Neural progenitor cell (in vitro differentiated cells): Measurements from ENCODE around the gene LIAS. TPM values are rescaled to one million over a fixed set of nuclear protein-coding genes. Genes with fewer than 3 reads are reported as not detected.
A peak's percentile ranks its signal among the peaks of the same experiment; 100 is the strongest.

ENCODE experiments used
- DNase-seq: peaks from one replicate; pipeline ENCODE4 v3.0.0-alpha.2; 2016; ENCODE audit warnings: low spot score
- H2AFZ ChIP-seq: fragments of 200-600 bp; sonication (generic); replicated peaks from 2 replicates; pipeline ENCODE4 v1.6.1; 2016; ENCODE audit warnings: antibody characterized with exemption
- H3F3A ChIP-seq: fragments of 200-600 bp; sonication (generic); 2 replicates; pipeline ENCODE4 v1.6.1; 2016; ENCODE audit warnings: antibody characterized with exemption, low read depth
- H3K27ac ChIP-seq: fragments of 200-600 bp; sonication (generic); 2 replicates; pipeline ENCODE4 v1.5.1; 2016; ENCODE audit warnings: mild to moderate bottlenecking
- H3K27me3 ChIP-seq: fragments of 200-600 bp; sonication (generic); 2 replicates; pipeline ENCODE4 v1.6.1; 2016; ENCODE audit warnings: mild to moderate bottlenecking, moderate library complexity
- H3K36me3 ChIP-seq: fragments of 200-600 bp; sonication (generic); 2 replicates; pipeline ENCODE4 v1.5.1; 2016
- H3K4me1 ChIP-seq: fragments of 200-600 bp; sonication (generic); 2 replicates; pipeline ENCODE4 v1.6.1; 2016; ENCODE audit warnings: mixed run types
- H3K4me2 ChIP-seq: fragments of 200-600 bp; sonication (generic); 2 replicates; pipeline ENCODE4 v1.6.1; 2016
- H3K4me3 ChIP-seq: fragments of 200-600 bp; sonication (generic); 2 replicates; pipeline ENCODE4 v1.5.1; 2016
- H3K79me2 ChIP-seq: fragments of 200-600 bp; sonication (generic); 2 replicates; pipeline ENCODE4 v1.6.1; 2016; ENCODE audit warnings: low read depth
- H3K9ac ChIP-seq: fragments of 200-600 bp; sonication (generic); 2 replicates; pipeline ENCODE4 v1.6.1; 2016
- H3K9me3 ChIP-seq: fragments of 200-600 bp; sonication (generic); 2 replicates; pipeline ENCODE4 v1.5.1; 2016; ENCODE audit warnings: low read depth
- H4K20me1 ChIP-seq: fragments of 200-600 bp; sonication (generic); 2 replicates; pipeline ENCODE4 v1.6.1; 2016; ENCODE audit warnings: low read depth
- H3K27ac Mint-ChIP-seq: 3 replicates; pipeline ENCODE4 v1.8.0; 2021; ENCODE audit warnings: mixed read lengths
- H3K27me3 Mint-ChIP-seq: 2 replicates; pipeline ENCODE4 v1.8.0; 2022; ENCODE audit warnings: low read depth, mild to moderate bottlenecking, inconsistent platforms, moderate library complexity, mixed read lengths; ENCODE audit not compliant: insufficient read depth
- H3K36me3 Mint-ChIP-seq: 3 replicates; pipeline ENCODE4 v1.8.0; 2021; ENCODE audit warnings: mixed read lengths
- H3K4me1 Mint-ChIP-seq: 3 replicates; pipeline ENCODE4 v1.8.0; 2021; ENCODE audit warnings: mixed read lengths
- H3K4me3 Mint-ChIP-seq: 3 replicates; pipeline ENCODE4 v1.8.0; 2021; ENCODE audit warnings: mild to moderate bottlenecking, moderate library complexity, mixed read lengths
- H3K9me3 Mint-ChIP-seq: 3 replicates; pipeline ENCODE4 v1.8.0; 2020; ENCODE audit warnings: mixed read lengths
- EZH2 ChIP-seq: fragments of 200-600 bp; sonication (generic); IDR thresholded peaks from 2 replicates; pipeline ENCODE4 v1.6.1; 2017; ENCODE audit warnings: antibody characterized with exemption, mild to moderate bottlenecking, moderate library complexity
- EZH2phosphoT487 ChIP-seq: fragments of 200-600 bp; sonication (generic); IDR thresholded peaks from 2 replicates; pipeline ENCODE4 v1.6.1; 2017; ENCODE audit warnings: antibody characterized with exemption
- total RNA-seq: library from RNA; depleted of rRNA; stranded (reverse); fragments of >200 nt; gene quantifications from 2 replicates; pipeline ENCODE4 v1.2.3, GENCODE V29; 2015; ENCODE audit warnings: low replicate concordance
- TF ChIP-seq, protein P1 (sequence below): fragments of 200-600 bp; sonication (generic); IDR thresholded peaks from 2 replicates; pipeline ENCODE4 v1.5.1; 2017; ENCODE audit warnings: antibody characterized with exemption, mild to moderate bottlenecking

LIAS gene
- total RNA-seq, 1 donor from 2014 or later: 30.5 TPM

DNA sequence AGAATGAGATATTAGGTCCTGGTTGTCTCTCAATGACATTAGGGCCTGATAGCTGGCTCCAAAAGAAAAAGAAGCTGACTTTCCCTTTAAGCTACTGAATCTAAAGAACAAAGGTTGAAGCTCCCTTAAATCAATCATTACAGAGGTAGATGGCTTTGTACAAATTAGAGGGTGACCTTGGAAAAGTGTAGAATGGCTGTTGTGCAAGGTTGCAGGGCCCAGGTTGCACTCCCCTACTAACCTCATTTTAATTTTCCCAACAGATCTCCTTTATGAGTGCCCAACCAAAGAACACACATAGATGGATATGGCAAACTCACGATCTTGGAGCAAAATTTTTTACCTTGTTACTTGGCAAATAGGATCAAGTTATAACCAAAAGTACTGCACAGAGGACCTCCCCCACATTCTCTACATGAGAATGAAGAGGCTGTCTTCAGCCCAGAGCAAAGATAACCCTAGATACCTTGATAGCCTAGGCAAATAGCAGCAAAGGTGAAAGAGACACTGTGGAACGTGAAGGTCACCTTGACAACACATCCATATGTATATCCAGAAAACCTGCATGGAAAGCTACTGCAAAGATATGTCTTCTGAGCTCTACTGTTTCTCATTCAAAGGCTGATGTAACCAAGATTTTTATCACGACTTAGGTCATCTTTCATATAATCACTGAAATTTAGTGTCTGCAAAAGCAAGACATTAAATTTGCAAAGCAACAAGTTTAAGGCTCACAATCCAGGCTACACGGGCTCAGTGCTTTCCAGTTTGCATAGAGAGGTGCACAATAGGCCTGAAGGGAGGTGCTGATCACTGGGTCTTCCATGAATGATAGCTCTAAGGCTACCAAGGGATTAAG lies 29.2 kb upstream of the LIAS start:
- DNase-seq: peak; percentile 25
- Mint-ChIP-seq H3K27me3 (peaks cover 3% of the 10 kb centered on the region), H3K4me3 (no peak overlapping the region)

DNA sequence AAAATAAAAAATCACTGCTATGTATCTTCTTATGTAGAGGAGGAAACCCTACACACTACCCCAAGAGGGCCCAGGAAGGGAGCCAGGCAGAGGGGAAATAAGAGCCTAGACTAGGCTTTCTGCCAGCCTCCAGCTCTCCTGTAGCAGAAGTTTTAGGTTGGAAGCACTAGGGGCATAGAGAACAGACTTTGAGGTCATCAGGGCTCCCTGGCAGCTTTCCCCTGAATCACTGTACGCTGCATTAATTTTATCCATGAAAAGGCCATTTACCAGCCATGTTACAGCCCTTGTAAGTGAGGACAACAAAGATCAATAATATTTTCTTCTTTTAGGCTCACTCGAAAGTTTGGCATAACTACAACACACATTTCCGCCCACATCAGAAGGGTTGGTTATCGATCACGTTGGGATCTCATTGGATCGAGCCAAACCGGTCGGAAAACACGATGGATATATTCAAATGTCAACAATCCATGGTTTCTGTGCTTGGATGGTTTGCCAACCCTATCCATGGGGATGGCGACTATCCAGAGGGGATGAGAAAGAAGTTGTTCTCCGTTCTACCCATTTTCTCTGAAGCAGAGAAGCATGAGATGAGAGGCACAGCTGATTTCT lies 24.9 kb upstream of the LIAS start:
- Mint-ChIP-seq H3K9me3 (no peaks in the 10 kb centered on the region), H3K27me3 (peaks cover 3% of the 10 kb centered on the region)

More for the DNA sequence above, 29.2 kb upstream of the LIAS start:
- H3K79me2 ChIP-seq: no peaks in the 10 kb centered on the region
- TF ChIP-seq EZH2 (no peak), EZH2phosphoT487 (no peak)
- TF ChIP-seq, protein P1, sequence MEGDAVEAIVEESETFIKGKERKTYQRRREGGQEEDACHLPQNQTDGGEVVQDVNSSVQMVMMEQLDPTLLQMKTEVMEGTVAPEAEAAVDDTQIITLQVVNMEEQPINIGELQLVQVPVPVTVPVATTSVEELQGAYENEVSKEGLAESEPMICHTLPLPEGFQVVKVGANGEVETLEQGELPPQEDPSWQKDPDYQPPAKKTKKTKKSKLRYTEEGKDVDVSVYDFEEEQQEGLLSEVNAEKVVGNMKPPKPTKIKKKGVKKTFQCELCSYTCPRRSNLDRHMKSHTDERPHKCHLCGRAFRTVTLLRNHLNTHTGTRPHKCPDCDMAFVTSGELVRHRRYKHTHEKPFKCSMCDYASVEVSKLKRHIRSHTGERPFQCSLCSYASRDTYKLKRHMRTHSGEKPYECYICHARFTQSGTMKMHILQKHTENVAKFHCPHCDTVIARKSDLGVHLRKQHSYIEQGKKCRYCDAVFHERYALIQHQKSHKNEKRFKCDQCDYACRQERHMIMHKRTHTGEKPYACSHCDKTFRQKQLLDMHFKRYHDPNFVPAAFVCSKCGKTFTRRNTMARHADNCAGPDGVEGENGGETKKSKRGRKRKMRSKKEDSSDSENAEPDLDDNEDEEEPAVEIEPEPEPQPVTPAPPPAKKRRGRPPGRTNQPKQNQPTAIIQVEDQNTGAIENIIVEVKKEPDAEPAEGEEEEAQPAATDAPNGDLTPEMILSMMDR: no peak
- no peaks in the 10 kb centered on the region for H3K9me3 ChIP-seq
- Mint-ChIP-seq H3K4me1 (no peaks in the 10 kb centered on the region), H3K9me3 (no peaks in the 10 kb centered on the region), H3K36me3 (no peaks in the 10 kb centered on the region), H3K27ac (no peak overlapping the region)
- H4K20me1 ChIP-seq: no peaks in the 10 kb centered on the region
- H2AFZ ChIP-seq: no peak overlapping the region
- H3K4me1 ChIP-seq: peaks cover 7% of the 10 kb centered on the region
- no peaks in the 10 kb centered on the region for H3K36me3 ChIP-seq
- H3K27ac ChIP-seq: no peak overlapping the region
- no peaks in the 10 kb centered on the region for H3F3A ChIP-seq
- H3K4me3 ChIP-seq: no peak overlapping the region
- H3K9ac ChIP-seq: no peak overlapping the region
- H3K27me3 ChIP-seq: no peaks in the 10 kb centered on the region
- H3K4me2 ChIP-seq: peak overlapping the region; percentile 11

DNA sequence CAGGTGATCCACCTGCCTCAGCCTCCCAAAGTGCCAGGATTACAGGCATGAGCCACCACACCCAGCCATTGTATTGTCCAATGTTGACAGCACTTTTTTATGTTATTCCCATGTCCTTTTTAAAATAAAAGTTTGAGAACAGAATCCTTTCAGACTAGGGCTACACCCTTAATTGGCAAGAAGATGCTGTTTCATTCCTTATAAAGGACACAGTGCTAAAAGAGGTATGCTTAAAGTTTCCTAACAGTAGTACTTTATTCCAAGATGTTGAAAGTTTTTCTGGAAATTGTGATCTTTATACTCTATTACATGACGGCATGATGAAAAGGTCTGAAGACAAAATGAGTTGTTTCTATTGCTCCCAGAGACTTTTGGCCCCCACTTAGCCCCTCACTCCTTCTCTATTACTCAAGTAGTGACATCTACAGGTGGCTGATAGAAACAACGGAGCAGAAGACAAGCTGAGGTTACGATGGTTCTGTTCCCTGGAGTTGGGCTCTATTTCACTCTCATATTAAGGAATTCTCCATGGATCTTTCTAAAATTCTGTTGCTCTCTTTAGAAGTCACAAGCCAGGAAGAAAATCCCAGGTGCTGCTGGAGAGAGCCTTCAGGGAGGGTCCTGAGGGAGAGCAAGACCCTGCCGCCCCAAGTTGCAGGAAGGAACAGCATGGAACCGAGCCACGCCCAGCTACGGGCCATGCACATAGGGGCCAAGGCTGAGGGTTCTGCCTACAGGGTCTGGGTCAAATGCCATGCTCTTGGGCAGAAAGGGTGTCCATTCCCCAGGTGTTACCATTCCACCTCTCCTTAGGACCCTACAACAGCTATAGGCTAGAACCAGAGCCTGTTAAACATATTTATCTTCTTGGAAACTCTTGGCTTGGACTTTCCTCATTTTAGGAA lies 22.9 kb upstream of the LIAS start:
- H4K20me1 ChIP-seq: no peaks in the 10 kb centered on the region
- no peak overlapping the region for H3K27ac ChIP-seq
- H3K4me1 ChIP-seq: no peaks in the 10 kb centered on the region
- H3K4me3 ChIP-seq: no peak overlapping the region
- no peaks in the 10 kb centered on the region for H3F3A ChIP-seq
- no peak for DNase-seq
- Mint-ChIP-seq H3K27ac (no peak overlapping the region), H3K9me3 (no peaks in the 10 kb centered on the region), H3K4me3 (no peak overlapping the region), H3K4me1 (no peaks in the 10 kb centered on the region), H3K36me3 (no peaks in the 10 kb centered on the region), H3K27me3 (peaks cover 3% of the 10 kb centered on the region)
- no peaks in the 10 kb centered on the region for H3K9me3 ChIP-seq
- no peak overlapping the region for H2AFZ ChIP-seq
- H3K27me3 ChIP-seq: no peaks in the 10 kb centered on the region
- H3K79me2 ChIP-seq: no peaks in the 10 kb centered on the region
- TF ChIP-seq, protein P1: peak; percentile 48
- TF ChIP-seq EZH2: no peak
- no peak for TF ChIP-seq EZH2phosphoT487
- H3K9ac ChIP-seq: no peak overlapping the region
- no peaks in the 10 kb centered on the region for H3K36me3 ChIP-seq
- no peak overlapping the region for H3K4me2 ChIP-seq

More for the DNA sequence above, 24.9 kb upstream of the LIAS start:
- H3F3A ChIP-seq: no peaks in the 10 kb centered on the region
- no peak overlapping the region for H3K4me2 ChIP-seq
- H3K27ac Mint-ChIP-seq: no peak overlapping the region
- H3K4me3 Mint-ChIP-seq: no peak overlapping the region
- H3K27me3 ChIP-seq: no peaks in the 10 kb centered on the region
- H3K9me3 ChIP-seq: no peaks in the 10 kb centered on the region
- peaks cover 7% of the 10 kb centered on the region for H3K4me1 ChIP-seq
- no peak overlapping the region for H3K9ac ChIP-seq
- H3K27ac ChIP-seq: no peak overlapping the region
- no peaks in the 10 kb centered on the region for H3K36me3 Mint-ChIP-seq
- no peaks in the 10 kb centered on the region for H3K79me2 ChIP-seq
- no peaks in the 10 kb centered on the region for H3K36me3 ChIP-seq
- DNase-seq: no peak
- no peak for TF ChIP-seq EZH2
- no peak for TF ChIP-seq EZH2phosphoT487
- TF ChIP-seq, protein P1: no peak
- no peaks in the 10 kb centered on the region for H3K4me1 Mint-ChIP-seq
- H2AFZ ChIP-seq: no peak overlapping the region
- H3K4me3 ChIP-seq: no peak overlapping the region
- no peaks in the 10 kb centered on the region for H4K20me1 ChIP-seq
